SK-N-SH treated with all-trans-retinoic acid at 6 μM for 48 hours (cell line): ENCODE measurements around the gene PCED1A.

Experiments
- ATAC-seq: fragments of 200-7000 bp; cut with Tn5 transposase; 3 replicates; pipeline ENCODE4 v1.9.1; 2020; ENCODE audit warnings: mild to moderate bottlenecking, moderate library complexity
- ARNTL ChIP-seq: fragments of 450-650 bp; formaldehyde crosslinking; IDR thresholded peaks from 2 replicates; pipeline ENCODE4 v1.5.0; 2020; ENCODE audit warnings: low read depth, mild to moderate bottlenecking, moderate library complexity, borderline replicate concordance
- BACH2 ChIP-seq: fragments of 250-450 bp; sonication (Bioruptor Pico); IDR thresholded peaks from 2 replicates; pipeline ENCODE4 v1.9.0; 2021; ENCODE audit warnings: mild to moderate bottlenecking, borderline replicate concordance
- CSDC2 ChIP-seq: fragments of 250-450 bp; sonication (Bioruptor Pico); IDR thresholded peaks from 2 replicates; pipeline ENCODE4 v1.5.0; 2020; ENCODE audit warnings: mild to moderate bottlenecking, moderate library complexity
- CSRNP3 ChIP-seq: fragments of 250-450 bp; sonication (Bioruptor Pico); IDR thresholded peaks from 2 replicates; pipeline ENCODE4 v1.5.1; 2021; ENCODE audit warnings: mild to moderate bottlenecking, moderate library complexity
- ESRRG ChIP-seq: fragments of 250-450 bp; sonication (Bioruptor Pico); IDR thresholded peaks from 2 replicates; pipeline ENCODE4 v1.6.1; 2021; ENCODE audit warnings: mild to moderate bottlenecking
- GLIS3 ChIP-seq: fragments of 250-450 bp; sonication (Bioruptor Pico); IDR thresholded peaks from 2 replicates; pipeline ENCODE4 v1.5.0; 2020; ENCODE audit warnings: mild to moderate bottlenecking, moderate library complexity
- ISL1 ChIP-seq: fragments of 250-450 bp; sonication (Bioruptor Pico); IDR thresholded peaks from 2 replicates; pipeline ENCODE4 v2.1.2; 2022; ENCODE audit warnings: mild to moderate bottlenecking, moderate library complexity
- OSR1 ChIP-seq: fragments of 250-450 bp; sonication (Bioruptor Pico); IDR thresholded peaks from 2 replicates; pipeline ENCODE4 v1.8.0; 2022; ENCODE audit warnings: moderate library complexity, mild to moderate bottlenecking, inconsistent platforms
- POU6F1 ChIP-seq: fragments of 250-450 bp; sonication (Bioruptor Pico); IDR thresholded peaks from 2 replicates; pipeline ENCODE4 v1.8.0; 2021; ENCODE audit warnings: low read depth, mild to moderate bottlenecking, moderate library complexity, borderline replicate concordance
- PPARA ChIP-seq: fragments of 250-450 bp; sonication (Bioruptor Pico); IDR thresholded peaks from 2 replicates; pipeline ENCODE4 v1.5.0; 2020; ENCODE audit warnings: mild to moderate bottlenecking, borderline replicate concordance
- RARB ChIP-seq: fragments of 250-450 bp; sonication (Bioruptor Pico); IDR thresholded peaks from 2 replicates; pipeline ENCODE4 v1.8.0; 2021; ENCODE audit warnings: mild to moderate bottlenecking, moderate library complexity
- SNAI2 ChIP-seq: fragments of 250-450 bp; sonication (Bioruptor Pico); IDR thresholded peaks from 2 replicates; pipeline ENCODE4 v1.5.0; 2020; ENCODE audit warnings: mild to moderate bottlenecking, moderate library complexity
- TCF4 ChIP-seq: fragments of 250-450 bp; sonication (Bioruptor Pico); IDR thresholded peaks from 2 replicates; pipeline ENCODE4 v1.8.0; 2021; ENCODE audit warnings: mild to moderate bottlenecking, moderate library complexity, borderline replicate concordance
- ZC3H10 ChIP-seq: fragments of 250-450 bp; sonication (Bioruptor Pico); IDR thresholded peaks from 2 replicates; pipeline ENCODE4 v1.5.1; 2021; ENCODE audit warnings: mild to moderate bottlenecking, moderate library complexity
- ZFP3 ChIP-seq: fragments of 250-450 bp; sonication (Bioruptor Pico); IDR thresholded peaks from 2 replicates; pipeline ENCODE4 v1.5.0; 2020; ENCODE audit warnings: mild to moderate bottlenecking, moderate library complexity
- ZFP30 ChIP-seq: fragments of 450-650 bp; formaldehyde crosslinking; IDR thresholded peaks from 2 replicates; pipeline ENCODE4 v1.5.0; 2022; ENCODE audit warnings: mild to moderate bottlenecking, moderate library complexity
- ZNF565 ChIP-seq: fragments of 450-650 bp; formaldehyde crosslinking; conservative IDR thresholded peaks from 2 replicates; pipeline ENCODE4 v1.5.0; 2020; ENCODE audit warnings: low read depth, mild to moderate bottlenecking, moderate library complexity
- ZNF70 ChIP-seq: fragments of 450-650 bp; formaldehyde crosslinking; IDR thresholded peaks from 2 replicates; pipeline ENCODE4 v1.5.0; 2020; ENCODE audit warnings: mild to moderate bottlenecking, moderate library complexity
- ZNF8 ChIP-seq: fragments of 450-650 bp; formaldehyde crosslinking; IDR thresholded peaks from 2 replicates; pipeline ENCODE4 v1.5.0; 2020; ENCODE audit warnings: mild to moderate bottlenecking, moderate library complexity
- TF ChIP-seq, protein P1 (sequence below): fragments of 250-450 bp; sonication (Bioruptor Pico); IDR thresholded peaks from 2 replicates; pipeline ENCODE4 v1.8.0; 2020; ENCODE audit warnings: mild to moderate bottlenecking, moderate library complexity, borderline replicate concordance
- TF ChIP-seq, protein P2 (sequence below): fragments of 250-450 bp; sonication (Bioruptor Pico); IDR thresholded peaks from 2 replicates; pipeline ENCODE4 v1.5.1; 2020; ENCODE audit warnings: low read depth, mild to moderate bottlenecking, moderate library complexity
- TF ChIP-seq, protein P3 (sequence below): fragments of 250-450 bp; sonication (Bioruptor Pico); IDR thresholded peaks from 2 replicates; pipeline ENCODE4 v1.5.0; 2020; ENCODE audit warnings: mild to moderate bottlenecking, moderate library complexity

The PCED1A gene

GRCh38 chr20:2817341-2817726 lies 23.1 kb downstream of the PCED1A start:
- no peak for TF ChIP-seq SNAI2
- TF ChIP-seq ZNF8 (CRISPR knock-in tag) = no peak
- no peak for TF ChIP-seq ZC3H10 (CRISPR knock-in tag)
- no peak for TF ChIP-seq ZNF70 (CRISPR knock-in tag)
- no peak for TF ChIP-seq CSRNP3 (CRISPR knock-in tag)
- no peak for TF ChIP-seq ZFP3 (CRISPR knock-in tag)
- no peak for TF ChIP-seq RARB (CRISPR knock-in tag)
- TF ChIP-seq TCF4 (CRISPR knock-in tag) = no peak
- TF ChIP-seq CSDC2 = no peak
- no peak for TF ChIP-seq POU6F1 (CRISPR knock-in tag)
- TF ChIP-seq, protein P1, sequence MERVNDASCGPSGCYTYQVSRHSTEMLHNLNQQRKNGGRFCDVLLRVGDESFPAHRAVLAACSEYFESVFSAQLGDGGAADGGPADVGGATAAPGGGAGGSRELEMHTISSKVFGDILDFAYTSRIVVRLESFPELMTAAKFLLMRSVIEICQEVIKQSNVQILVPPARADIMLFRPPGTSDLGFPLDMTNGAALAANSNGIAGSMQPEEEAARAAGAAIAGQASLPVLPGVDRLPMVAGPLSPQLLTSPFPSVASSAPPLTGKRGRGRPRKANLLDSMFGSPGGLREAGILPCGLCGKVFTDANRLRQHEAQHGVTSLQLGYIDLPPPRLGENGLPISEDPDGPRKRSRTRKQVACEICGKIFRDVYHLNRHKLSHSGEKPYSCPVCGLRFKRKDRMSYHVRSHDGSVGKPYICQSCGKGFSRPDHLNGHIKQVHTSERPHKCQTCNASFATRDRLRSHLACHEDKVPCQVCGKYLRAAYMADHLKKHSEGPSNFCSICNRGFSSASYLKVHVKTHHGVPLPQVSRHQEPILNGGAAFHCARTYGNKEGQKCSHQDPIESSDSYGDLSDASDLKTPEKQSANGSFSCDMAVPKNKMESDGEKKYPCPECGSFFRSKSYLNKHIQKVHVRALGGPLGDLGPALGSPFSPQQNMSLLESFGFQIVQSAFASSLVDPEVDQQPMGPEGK = no peak
- no peak for TF ChIP-seq ZNF565 (CRISPR knock-in tag)
- TF ChIP-seq ARNTL (CRISPR knock-in tag) = no peak
- no peak for TF ChIP-seq GLIS3 (CRISPR knock-in tag)
- TF ChIP-seq OSR1 = no peak
- TF ChIP-seq ZFP30 (CRISPR knock-in tag) = no peak
- no peak for TF ChIP-seq PPARA (CRISPR knock-in tag)
- no peak for TF ChIP-seq BACH2 (CRISPR knock-in tag)
- ATAC-seq = no peak

DNA sequence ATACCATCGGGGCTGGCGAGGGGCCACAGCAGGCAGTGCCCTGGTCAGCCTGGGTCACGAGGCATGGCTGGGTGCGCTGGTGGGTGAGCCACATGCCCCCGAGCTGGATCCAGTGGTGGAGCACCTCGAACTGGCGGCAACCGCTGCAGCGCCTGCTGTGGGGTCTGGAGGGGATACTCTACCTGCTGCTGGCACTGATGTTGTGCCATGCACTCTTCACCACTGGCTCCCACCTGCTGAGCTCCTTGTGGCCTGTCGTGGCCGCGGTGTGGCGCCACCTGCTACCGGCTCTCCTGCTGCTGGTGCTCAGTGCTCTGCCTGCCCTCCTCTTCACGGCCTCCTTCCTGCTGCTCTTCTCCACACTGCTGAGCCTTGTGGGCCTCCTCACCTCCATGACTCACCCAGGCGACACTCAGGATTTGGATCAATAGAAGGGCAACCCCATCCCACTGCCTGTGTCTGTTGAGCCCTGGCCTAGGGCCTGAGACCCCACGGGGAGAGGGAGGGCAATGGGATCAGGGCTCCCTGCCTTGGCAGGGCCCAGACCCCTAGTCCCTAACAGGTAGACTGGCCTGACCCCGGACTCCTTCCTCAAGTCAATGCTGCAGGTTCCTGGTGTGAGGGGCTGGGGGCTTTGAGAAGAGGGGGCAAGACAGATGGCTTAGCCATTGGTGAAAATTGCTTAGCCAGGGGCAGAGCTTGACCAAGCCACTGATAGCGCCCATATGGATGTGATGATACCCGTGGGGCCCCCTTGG lies 23.7 kb downstream of the PCED1A start:
- ATAC-seq = no peak
- TF ChIP-seq, protein P2, sequence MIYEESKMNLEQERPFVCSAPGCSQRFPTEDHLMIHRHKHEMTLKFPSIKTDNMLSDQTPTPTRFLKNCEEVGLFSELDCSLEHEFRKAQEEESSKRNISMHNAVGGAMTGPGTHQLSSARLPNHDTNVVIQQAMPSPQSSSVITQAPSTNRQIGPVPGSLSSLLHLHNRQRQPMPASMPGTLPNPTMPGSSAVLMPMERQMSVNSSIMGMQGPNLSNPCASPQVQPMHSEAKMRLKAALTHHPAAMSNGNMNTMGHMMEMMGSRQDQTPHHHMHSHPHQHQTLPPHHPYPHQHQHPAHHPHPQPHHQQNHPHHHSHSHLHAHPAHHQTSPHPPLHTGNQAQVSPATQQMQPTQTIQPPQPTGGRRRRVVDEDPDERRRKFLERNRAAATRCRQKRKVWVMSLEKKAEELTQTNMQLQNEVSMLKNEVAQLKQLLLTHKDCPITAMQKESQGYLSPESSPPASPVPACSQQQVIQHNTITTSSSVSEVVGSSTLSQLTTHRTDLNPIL = no peak
- no peak for TF ChIP-seq ZFP30 (CRISPR knock-in tag)
- TF ChIP-seq ISL1 (CRISPR knock-in tag) = no peak
- TF ChIP-seq, protein P3, sequence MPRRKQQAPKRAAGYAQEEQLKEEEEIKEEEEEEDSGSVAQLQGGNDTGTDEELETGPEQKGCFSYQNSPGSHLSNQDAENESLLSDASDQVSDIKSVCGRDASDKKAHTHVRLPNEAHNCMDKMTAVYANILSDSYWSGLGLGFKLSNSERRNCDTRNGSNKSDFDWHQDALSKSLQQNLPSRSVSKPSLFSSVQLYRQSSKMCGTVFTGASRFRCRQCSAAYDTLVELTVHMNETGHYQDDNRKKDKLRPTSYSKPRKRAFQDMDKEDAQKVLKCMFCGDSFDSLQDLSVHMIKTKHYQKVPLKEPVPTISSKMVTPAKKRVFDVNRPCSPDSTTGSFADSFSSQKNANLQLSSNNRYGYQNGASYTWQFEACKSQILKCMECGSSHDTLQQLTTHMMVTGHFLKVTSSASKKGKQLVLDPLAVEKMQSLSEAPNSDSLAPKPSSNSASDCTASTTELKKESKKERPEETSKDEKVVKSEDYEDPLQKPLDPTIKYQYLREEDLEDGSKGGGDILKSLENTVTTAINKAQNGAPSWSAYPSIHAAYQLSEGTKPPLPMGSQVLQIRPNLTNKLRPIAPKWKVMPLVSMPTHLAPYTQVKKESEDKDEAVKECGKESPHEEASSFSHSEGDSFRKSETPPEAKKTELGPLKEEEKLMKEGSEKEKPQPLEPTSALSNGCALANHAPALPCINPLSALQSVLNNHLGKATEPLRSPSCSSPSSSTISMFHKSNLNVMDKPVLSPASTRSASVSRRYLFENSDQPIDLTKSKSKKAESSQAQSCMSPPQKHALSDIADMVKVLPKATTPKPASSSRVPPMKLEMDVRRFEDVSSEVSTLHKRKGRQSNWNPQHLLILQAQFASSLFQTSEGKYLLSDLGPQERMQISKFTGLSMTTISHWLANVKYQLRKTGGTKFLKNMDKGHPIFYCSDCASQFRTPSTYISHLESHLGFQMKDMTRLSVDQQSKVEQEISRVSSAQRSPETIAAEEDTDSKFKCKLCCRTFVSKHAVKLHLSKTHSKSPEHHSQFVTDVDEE (CRISPR knock-in tag) = no peak
- no peak for TF ChIP-seq ZNF70 (CRISPR knock-in tag)
- TF ChIP-seq TCF4 (CRISPR knock-in tag) = no peak
- TF ChIP-seq BACH2 (CRISPR knock-in tag) = no peak

DNA sequence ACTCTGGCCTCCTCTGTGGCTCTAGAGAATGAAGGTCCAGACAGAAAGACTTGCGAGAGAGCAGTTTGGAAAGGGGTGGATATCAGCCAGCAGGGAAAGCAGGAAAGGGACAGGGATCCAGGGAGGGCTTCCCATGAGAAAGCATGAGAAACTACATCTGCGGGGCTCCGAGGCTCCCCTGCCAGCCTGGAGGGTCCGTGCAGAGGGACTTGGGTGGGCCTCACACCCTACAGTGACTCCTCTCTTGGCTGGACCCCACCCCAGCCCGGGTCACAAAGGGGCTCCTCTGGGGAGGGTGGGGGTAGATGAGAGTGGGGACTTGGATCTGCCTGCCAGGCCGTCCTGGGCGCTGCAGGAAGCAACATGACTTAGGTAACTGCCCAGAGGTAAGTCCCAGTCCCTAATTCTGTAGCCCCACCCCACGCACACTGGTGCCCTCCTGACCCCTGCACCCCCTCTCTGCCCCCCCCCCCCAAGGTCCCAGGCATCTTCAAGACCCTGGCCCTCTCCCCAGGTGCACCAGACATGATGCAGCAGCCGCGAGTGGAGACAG lies 24.3 kb downstream of the PCED1A start, which contains the start of gene TMEM239:
TSS of gene TMEM239 (plus strand) at position 335 of the 553 bp plus-strand sequence. CDS start at position 526, 191 bp downstream.
- ATAC-seq = no peak
- TF ChIP-seq ZFP30 (CRISPR knock-in tag) = no peak
- TF ChIP-seq CSRNP3 (CRISPR knock-in tag) = no peak
- TF ChIP-seq ARNTL (CRISPR knock-in tag) = no peak
- no peak for TF ChIP-seq ESRRG
- no peak for TF ChIP-seq ZNF8 (CRISPR knock-in tag)
- no peak for TF ChIP-seq TCF4 (CRISPR knock-in tag)
- no peak for TF ChIP-seq ISL1 (CRISPR knock-in tag)
- no peak for TF ChIP-seq ZNF70 (CRISPR knock-in tag)
- no peak for TF ChIP-seq PPARA (CRISPR knock-in tag)
- TF ChIP-seq, protein P3 (CRISPR knock-in tag) = no peak
- no peak for TF ChIP-seq ZFP3 (CRISPR knock-in tag)
- no peak for TF ChIP-seq ZNF565 (CRISPR knock-in tag)
